Testis (tissue), 3 donors: ENCODE measurements around the gene GCNT2. TPM values are rescaled to one million over a fixed set of nuclear protein-coding genes. Genes with fewer than 3 reads are reported as not detected.

ENCODE experiments used
- DNase-seq: peaks from one replicate; pipeline ENCODE4 v3.0.0-alpha.2; 2019
- H3K27ac ChIP-seq, 2 donors: fragments of 200-600 bp; sonication (generic); one replicate each; pipeline ENCODE4 v1.5.1; 2019
- H3K27me3 ChIP-seq: fragments of 200-600 bp; sonication (generic); one replicate; pipeline ENCODE4 v1.5.1; 2019
- H3K36me3 ChIP-seq: fragments of 200-600 bp; sonication (generic); one replicate; pipeline ENCODE4 v1.5.1; 2017; ENCODE audit warnings: low read depth; ENCODE audit errors: missing control alignments
- H3K4me1 ChIP-seq: fragments of 200-600 bp; sonication (generic); one replicate; pipeline ENCODE4 v1.5.1; 2019
- H3K4me3 ChIP-seq, 2 donors: fragments of 200-600 bp; sonication (generic); one replicate each; pipeline ENCODE4 v1.5.1; 2017 to 2019
- H3K9me3 ChIP-seq: fragments of 200-600 bp; sonication (generic); one replicate; pipeline ENCODE4 v1.5.1; 2017
- POLR2A ChIP-seq: fragments of 450-650 bp; IDR thresholded peaks from one replicate; pipeline ENCODE4 v1.6.1; 2017; ENCODE audit warnings: antibody characterized with exemption, mild to moderate bottlenecking, moderate library complexity
- WGBS, 2 donors: methylation state at CpG; one replicate each; pipeline ENCODE4 v1.1.5; 2018; 5-methylcytosine and 5-hydroxymethylcytosine counted together
- intact Hi-C: fragments of 100-400 bp; cut with DNase I; formaldehyde crosslinking; loops from one replicate; pipeline ENCODE4 v1.15.1; 2023; ENCODE audit warnings: low total_unique reads
- polyA plus RNA-seq: library from polyadenylated mRNA; stranded (reverse); fragments of 350-450 nt; fragmentation: Illumina TruSeq; extraction: RNeasy Lipid Tissue Mini Kit (QIAGEN cat#74804); gene quantifications from one replicate; pipeline ENCODE4 v1.2.3, GENCODE V29; 2014; ENCODE audit warnings: low read depth, low replicate concordance; ENCODE audit not compliant: insufficient read depth
- total RNA-seq, 2 donors: library from RNA; depleted of rRNA; stranded (reverse); fragments of >200 nt; gene quantifications; one replicate each; pipeline ENCODE4 v1.2.3, GENCODE V29; 2016
- TF ChIP-seq, protein P1 (sequence below), 3 experiments: fragments of 450-650 bp in 2 of 3; fragments of 200-600 bp in 1 of 3; sonication (generic) in 1 of 3; IDR thresholded peaks; one replicate each; pipeline ENCODE4 v1.5.1; 2016 to 2019; ENCODE audit warnings: antibody characterized with exemption in 3 of 3, mild to moderate bottlenecking in 2 of 3, moderate library complexity in 1 of 3

Gene GCNT2
- total and polyA plus RNA-seq, 3 donors from 2014 or later = 12.8 to 28.0 (median 17.0) TPM

DNA sequence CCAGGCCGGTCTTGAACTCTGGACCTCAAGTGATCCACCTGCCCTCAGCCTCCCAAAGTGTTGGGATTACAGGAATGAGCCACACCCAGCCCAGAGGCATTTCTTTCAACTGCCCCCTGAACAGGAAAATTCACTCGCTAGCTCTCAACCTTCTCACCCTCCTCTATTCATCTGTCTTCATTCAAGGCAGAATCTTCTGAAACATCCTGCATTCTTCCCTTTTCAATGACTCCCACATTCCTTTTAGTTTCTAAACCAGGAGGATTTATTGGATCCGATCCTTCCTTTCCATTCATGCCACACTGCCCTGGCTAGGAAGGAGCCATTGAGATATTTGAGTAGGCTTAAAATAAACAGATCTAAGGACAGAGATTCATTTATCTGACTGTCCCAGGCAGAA, 120.4 kb downstream of the GCNT2 start:
- no peaks in the 10 kb centered on the region for H3K9me3 ChIP-seq
- no peaks in the 10 kb centered on the region for H3K27me3 ChIP-seq
- no peak overlapping the region for H3K4me3 ChIP-seq
- no peak overlapping the region for H3K27ac ChIP-seq
- intact Hi-C loops = no loop called here
- no peak for DNase-seq
- no peak for TF ChIP-seq POLR2A
- TF ChIP-seq, protein P1, sequence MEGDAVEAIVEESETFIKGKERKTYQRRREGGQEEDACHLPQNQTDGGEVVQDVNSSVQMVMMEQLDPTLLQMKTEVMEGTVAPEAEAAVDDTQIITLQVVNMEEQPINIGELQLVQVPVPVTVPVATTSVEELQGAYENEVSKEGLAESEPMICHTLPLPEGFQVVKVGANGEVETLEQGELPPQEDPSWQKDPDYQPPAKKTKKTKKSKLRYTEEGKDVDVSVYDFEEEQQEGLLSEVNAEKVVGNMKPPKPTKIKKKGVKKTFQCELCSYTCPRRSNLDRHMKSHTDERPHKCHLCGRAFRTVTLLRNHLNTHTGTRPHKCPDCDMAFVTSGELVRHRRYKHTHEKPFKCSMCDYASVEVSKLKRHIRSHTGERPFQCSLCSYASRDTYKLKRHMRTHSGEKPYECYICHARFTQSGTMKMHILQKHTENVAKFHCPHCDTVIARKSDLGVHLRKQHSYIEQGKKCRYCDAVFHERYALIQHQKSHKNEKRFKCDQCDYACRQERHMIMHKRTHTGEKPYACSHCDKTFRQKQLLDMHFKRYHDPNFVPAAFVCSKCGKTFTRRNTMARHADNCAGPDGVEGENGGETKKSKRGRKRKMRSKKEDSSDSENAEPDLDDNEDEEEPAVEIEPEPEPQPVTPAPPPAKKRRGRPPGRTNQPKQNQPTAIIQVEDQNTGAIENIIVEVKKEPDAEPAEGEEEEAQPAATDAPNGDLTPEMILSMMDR (IDR thresholded peaks at IDR 0.05) = no peak
- WGBS, 2 donors = 59 to 67% methylated on average over 3 of the region's 3 CpGs
- H3K36me3 ChIP-seq = no peaks in the 10 kb centered on the region
- no peaks in the 10 kb centered on the region for H3K4me1 ChIP-seq

DNA sequence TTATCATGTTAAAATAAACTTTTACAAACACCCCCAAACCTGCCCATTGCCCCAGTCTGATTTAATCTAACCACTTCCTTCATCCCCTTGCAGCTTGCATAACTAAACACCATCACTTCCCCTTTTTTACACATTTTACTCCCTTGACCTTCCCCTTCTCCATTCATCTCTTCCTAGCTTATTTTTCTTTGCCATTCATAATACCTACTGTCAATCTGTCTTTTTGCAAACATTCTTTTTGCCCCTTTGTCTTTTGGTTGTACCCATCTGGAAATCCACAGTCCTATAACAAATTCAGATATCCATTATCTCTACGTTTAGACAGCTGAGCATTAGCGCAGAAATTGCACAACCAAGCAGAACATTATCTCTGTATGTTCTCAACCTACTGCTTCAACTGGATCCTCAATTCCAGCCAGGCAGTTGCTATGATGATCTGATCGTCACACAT, 122.1 kb downstream of the GCNT2 start:
- TF ChIP-seq, protein P1 (IDR thresholded peaks at IDR 0.05) = no peak
- no peak for TF ChIP-seq POLR2A
- 72 to 83% methylated on average over 3 of the region's 3 CpGs for WGBS, 2 donors
- no peak overlapping the region for H3K4me3 ChIP-seq
- H3K27me3 ChIP-seq = no peaks in the 10 kb centered on the region
- no peak for DNase-seq
- H3K27ac ChIP-seq = no peak overlapping the region
- H3K4me1 ChIP-seq = no peaks in the 10 kb centered on the region
- H3K36me3 ChIP-seq = no peaks in the 10 kb centered on the region
- intact Hi-C loops = no loop called here
- no peaks in the 10 kb centered on the region for H3K9me3 ChIP-seq

DNA sequence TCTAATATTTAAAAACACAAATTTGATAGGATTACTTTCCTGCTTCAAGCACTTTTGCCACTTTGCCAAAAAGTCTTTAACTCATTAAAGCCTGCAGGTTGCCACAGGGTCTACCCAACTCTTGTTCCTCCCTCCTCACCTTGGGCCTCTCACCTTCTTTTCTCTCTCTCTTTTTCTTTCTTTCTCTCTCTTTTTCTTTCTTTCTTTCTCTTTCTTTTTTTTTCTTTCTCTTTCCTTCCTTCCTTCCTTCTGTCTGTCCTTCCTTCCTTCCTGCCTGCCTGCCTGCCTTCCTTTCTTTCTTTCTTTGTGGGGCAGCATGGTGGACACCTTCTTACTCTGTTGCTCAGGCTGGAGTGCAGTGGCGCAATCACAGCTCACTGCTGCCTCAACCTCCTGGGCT, 123.1 kb downstream of the GCNT2 start:
- Histone ChIP-seq H3K27me3 (no peaks in the 10 kb centered on the region), H3K4me1 (no peaks in the 10 kb centered on the region), H3K27ac (no peak overlapping the region), H3K9me3 (no peaks in the 10 kb centered on the region), H3K36me3 (no peaks in the 10 kb centered on the region), H3K4me3 (no peak overlapping the region)
- intact Hi-C loops = no loop called here
- 78 to 100% methylated on average over 1 of the region's 1 CpG for WGBS, 2 donors
- DNase-seq = no peak
- TF ChIP-seq POLR2A = no peak
- TF ChIP-seq, protein P1 (IDR thresholded peaks at IDR 0.05) = no peak

DNA sequence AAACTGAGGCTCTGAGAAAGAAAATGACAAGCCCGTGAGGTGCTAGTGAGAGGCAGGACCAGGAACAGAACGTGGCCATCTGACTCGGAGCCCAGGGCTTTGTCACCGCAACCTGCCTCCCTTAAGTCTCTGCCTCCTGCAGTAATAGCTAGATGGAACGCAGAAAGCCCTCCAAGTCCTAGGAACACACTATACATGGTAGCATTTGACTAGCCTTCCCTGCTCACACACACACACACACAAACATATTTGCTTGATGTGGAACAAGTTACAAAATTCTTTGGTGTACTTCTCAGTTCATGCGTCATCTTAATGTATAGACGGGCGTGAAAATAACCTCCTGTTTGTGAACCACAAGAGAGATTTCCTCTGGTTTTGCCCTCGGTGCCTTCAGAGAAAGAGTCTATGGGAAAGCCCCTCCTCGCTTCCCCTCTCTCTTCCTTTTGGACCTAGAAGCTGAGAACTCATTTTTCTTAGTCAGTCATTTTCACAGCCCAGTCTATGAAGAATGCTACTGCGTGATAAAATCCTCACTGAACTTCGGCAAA, 134.4 kb downstream of the GCNT2 start:
- Histone ChIP-seq H3K27me3 (no peaks in the 10 kb centered on the region), H3K36me3 (no peaks in the 10 kb centered on the region), H3K4me1 (no peaks in the 10 kb centered on the region), H3K4me3 (no peak overlapping the region), H3K9me3 (no peaks in the 10 kb centered on the region), H3K27ac (no peak overlapping the region)
- no peak for DNase-seq
- intact Hi-C loops = no loop called here
- WGBS, 2 donors = 81 to 84% methylated on average over 12 of the region's 12 CpGs
- TF ChIP-seq POLR2A = no peak

DNA sequence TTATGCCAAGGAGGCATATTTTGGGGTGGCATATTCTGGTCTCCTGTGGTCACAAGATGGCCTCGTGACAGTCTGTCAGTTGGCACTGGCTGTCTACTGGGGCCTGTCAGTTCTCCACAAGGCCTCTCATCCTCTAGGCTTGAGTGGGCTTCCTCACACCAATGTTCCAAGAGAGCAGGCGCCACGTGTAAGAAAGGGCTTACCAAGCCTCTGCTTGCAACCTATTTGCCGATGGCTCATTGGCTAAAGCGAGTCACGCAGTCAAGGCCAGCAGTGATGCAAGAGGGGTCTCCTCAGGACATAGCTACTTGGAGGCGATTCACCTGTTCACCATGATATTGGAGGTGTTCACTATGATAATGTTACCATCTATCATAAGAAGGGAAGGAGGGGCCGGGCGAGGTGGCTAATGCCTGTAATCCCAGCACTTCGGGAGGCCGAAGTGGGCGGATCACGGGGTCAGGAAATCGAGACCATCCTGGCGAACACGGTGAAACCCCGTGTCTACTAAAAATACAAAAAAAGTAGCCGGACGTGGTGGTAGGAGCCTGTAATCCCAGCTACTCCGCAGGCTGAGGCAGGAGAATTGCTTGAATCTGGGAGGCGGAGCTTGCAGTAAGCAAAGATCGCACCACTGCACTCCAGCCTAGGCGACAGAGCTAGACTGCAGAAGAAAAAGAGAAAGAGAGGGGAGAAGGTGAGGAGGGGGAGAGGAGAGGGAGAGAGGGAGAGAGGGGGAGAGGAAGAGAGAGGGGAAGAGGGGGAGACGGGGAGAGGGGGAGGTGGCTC, 138.0 kb downstream of the GCNT2 start:
- no peak overlapping the region for H3K27ac ChIP-seq
- H3K4me1 ChIP-seq = no peaks in the 10 kb centered on the region
- H3K27me3 ChIP-seq = no peaks in the 10 kb centered on the region
- TF ChIP-seq, protein P1 (IDR thresholded peaks at IDR 0.05) = no peak
- TF ChIP-seq POLR2A = no peak
- H3K36me3 ChIP-seq = no peaks in the 10 kb centered on the region
- H3K4me3 ChIP-seq = peak overlapping the region; percentile 39 to 57
- intact Hi-C loops = no loop called here
- no peak for DNase-seq
- 57 to 70% methylated on average over 24 of the region's 24 CpGs for WGBS, 2 donors
- no peaks in the 10 kb centered on the region for H3K9me3 ChIP-seq
